H9 (cell line): ENCODE results near the gene RBM22. TPM values are rescaled to one million over a fixed set of nuclear protein-coding genes. Genes with fewer than 3 reads are reported as not detected.
A peak's percentile ranks its signal among the peaks of the same experiment; 100 is the strongest.

Experiments
- DNase-seq: peaks from one replicate; pipeline ENCODE4 v3.0.0-alpha.2; 2017
- H2AFZ ChIP-seq: one replicate; pipeline ENCODE4 v1.6.1; 2013; ENCODE audit warnings: mild to moderate bottlenecking, low read length, control low read depth, moderate library complexity
- H2AK5ac ChIP-seq: 2 replicates; pipeline ENCODE4 v1.6.1; 2013; ENCODE audit warnings: low read length, control low read depth, mixed read lengths; ENCODE audit not compliant: insufficient read length
- H2BK120ac ChIP-seq: one replicate; pipeline ENCODE4 v1.6.1; 2013; ENCODE audit warnings: low read depth, mild to moderate bottlenecking, low read length, control low read depth, inconsistent platforms; ENCODE audit not compliant: poor library complexity, severe bottlenecking
- H2BK12ac ChIP-seq: 2 replicates; pipeline ENCODE4 v1.6.1; 2013; ENCODE audit warnings: low read length, control low read depth, mixed read lengths, low read depth; ENCODE audit not compliant: insufficient read length
- H2BK15ac ChIP-seq: 2 replicates; pipeline ENCODE4 v1.6.1; 2013; ENCODE audit warnings: low read depth, low read length, control low read depth
- H2BK20ac ChIP-seq: one replicate; pipeline ENCODE4 v1.6.1; 2013; ENCODE audit warnings: low read depth, mild to moderate bottlenecking, low read length, control low read depth, inconsistent platforms; ENCODE audit not compliant: poor library complexity, severe bottlenecking
- H2BK5ac ChIP-seq: 2 replicates; pipeline ENCODE4 v1.6.1; 2013; ENCODE audit warnings: low read length, control low read depth, mixed read lengths; ENCODE audit not compliant: insufficient read length
- H3K14ac ChIP-seq: 2 replicates; pipeline ENCODE4 v1.6.1; 2013; ENCODE audit warnings: low read length, control low read depth; ENCODE audit not compliant: insufficient read depth
- H3K18ac ChIP-seq: 2 replicates; pipeline ENCODE4 v1.6.1; 2013; ENCODE audit warnings: low read depth, mild to moderate bottlenecking, mixed read lengths, low read length, control low read depth; ENCODE audit not compliant: insufficient read length
- H3K23ac ChIP-seq: 2 replicates; pipeline ENCODE4 v1.6.1; 2013; ENCODE audit warnings: low read length, control low read depth, mixed read lengths, low read depth; ENCODE audit not compliant: insufficient read length
- H3K23me2 ChIP-seq: 2 replicates; pipeline ENCODE4 v1.6.1; 2013; ENCODE audit warnings: low read depth, mild to moderate bottlenecking, mixed read lengths, low read length, control low read depth; ENCODE audit not compliant: insufficient read length, poor library complexity, severe bottlenecking
- H3K27ac ChIP-seq: 2 replicates; pipeline ENCODE4 v1.5.1; 2013; ENCODE audit warnings: low read length, control low read depth, mixed read lengths, low read depth; ENCODE audit not compliant: insufficient read length
- H3K27me3 ChIP-seq: 2 replicates; pipeline ENCODE4 v1.6.1; 2013; ENCODE audit warnings: low read length, control low read depth, inconsistent platforms; ENCODE audit not compliant: insufficient read depth
- H3K4ac ChIP-seq: 2 replicates; pipeline ENCODE4 v1.6.1; 2013; ENCODE audit warnings: low read depth, mild to moderate bottlenecking, control low read depth, inconsistent platforms, low read length, moderate library complexity
- H3K4me1 ChIP-seq: 2 replicates; pipeline ENCODE4 v1.6.1; 2013; ENCODE audit warnings: low read length, control low read depth, inconsistent platforms; ENCODE audit not compliant: insufficient read depth
- H3K4me2 ChIP-seq: 2 replicates; pipeline ENCODE4 v1.6.1; 2013; ENCODE audit warnings: low read length, control low read depth, mixed read lengths; ENCODE audit not compliant: insufficient read length, insufficient read depth
- H3K56ac ChIP-seq: 2 replicates; pipeline ENCODE4 v1.6.1; 2013; ENCODE audit warnings: low read depth, mild to moderate bottlenecking, mixed read lengths, low read length, control low read depth; ENCODE audit not compliant: insufficient read length
- H3K79me1 ChIP-seq: 2 replicates; pipeline ENCODE4 v1.6.1; 2013; ENCODE audit warnings: low read depth, mild to moderate bottlenecking, moderate library complexity, low read length, control low read depth, inconsistent platforms; ENCODE audit not compliant: insufficient read depth, poor library complexity, severe bottlenecking
- H3K79me2 ChIP-seq: 2 replicates; pipeline ENCODE4 v1.6.1; 2013; ENCODE audit warnings: low read length, control low read depth, inconsistent platforms; ENCODE audit not compliant: insufficient read depth
- H3K9ac ChIP-seq: 2 replicates; pipeline ENCODE4 v1.6.1; 2013; ENCODE audit warnings: low read length, control low read depth, mixed read lengths; ENCODE audit not compliant: insufficient read length; ENCODE audit errors: extremely low read depth
- H3K9me3 ChIP-seq: one replicate; pipeline ENCODE4 v1.6.1; 2013; ENCODE audit warnings: low read depth, low read length, inconsistent platforms; ENCODE audit not compliant: control insufficient read depth
- H3T11ph ChIP-seq: one replicate; pipeline ENCODE4 v1.6.1; 2013; ENCODE audit warnings: mild to moderate bottlenecking, low read length, control low read depth, inconsistent platforms
- H4K20me1 ChIP-seq: one replicate; pipeline ENCODE4 v1.6.1; 2013; ENCODE audit not compliant: control insufficient read depth, insufficient read length, insufficient read depth
- H4K5ac ChIP-seq: 2 replicates; pipeline ENCODE4 v1.6.1; 2013; ENCODE audit warnings: low read depth, mild to moderate bottlenecking, mixed read lengths, low read length, control low read depth; ENCODE audit not compliant: insufficient read length
- H4K8ac ChIP-seq: replicated peaks from 2 replicates; pipeline ENCODE4 v1.6.1; 2013; ENCODE audit warnings: low read length, control low read depth, mixed read lengths, low read depth; ENCODE audit not compliant: insufficient read length
- H4K91ac ChIP-seq: 2 replicates; pipeline ENCODE4 v1.6.1; 2013; ENCODE audit warnings: low read depth, mild to moderate bottlenecking, moderate library complexity, mixed read lengths, low read length, control low read depth; ENCODE audit not compliant: insufficient read length
- H3K27ac Mint-ChIP-seq, 3 experiments: 2 replicates in 2 of 3; 3 replicates in 1 of 3; pipeline ENCODE4 v1.8.0; 2020 to 2021; ENCODE audit warnings: mixed read lengths in 3 of 3, mild to moderate bottlenecking in 1 of 3, moderate library complexity in 1 of 3
- H3K27me3 Mint-ChIP-seq: 2 replicates; pipeline ENCODE4 v1.8.0; 2021; ENCODE audit warnings: low read depth, mild to moderate bottlenecking, moderate library complexity, mixed read lengths
- H3K36me3 Mint-ChIP-seq, 3 experiments: 2 replicates in 2 of 3; 3 replicates in 1 of 3; pipeline ENCODE4 v1.8.0; 2020 to 2021; ENCODE audit warnings: low read depth in 3 of 3, mixed read lengths in 3 of 3; ENCODE audit not compliant: insufficient read depth in 1 of 3
- H3K4me1 Mint-ChIP-seq, 2 experiments: 2 replicates each; pipeline ENCODE4 v1.8.0; 2020; ENCODE audit warnings: mixed read lengths in 2 of 2
- H3K4me3 Mint-ChIP-seq, 2 experiments: 2 replicates in 1 of 2; 3 replicates in 1 of 2; pipeline ENCODE4 v1.8.0; 2020 to 2021; ENCODE audit warnings: mild to moderate bottlenecking in 2 of 2, mixed read lengths in 2 of 2, moderate library complexity in 1 of 2
- H3K9me3 Mint-ChIP-seq, 2 experiments: 2 replicates in 1 of 2; 3 replicates in 1 of 2; pipeline ENCODE4 v1.8.0; 2020; ENCODE audit warnings: mild to moderate bottlenecking in 2 of 2, mixed read lengths in 2 of 2, moderate library complexity in 1 of 2
- WGBS: extraction: QIAGEN DNeasy Blood & Tissue Kit; methylation state at CpG from one replicate; pipeline ENCODE4 v1.1.7; 2013; ENCODE audit warnings: missing lambda C conversion rate, low lambda C conversion rate, mixed read lengths; ENCODE audit not compliant: insufficient read length; ENCODE audit errors: extremely low coverage; 5-methylcytosine and 5-hydroxymethylcytosine counted together
- total RNA-seq: library from RNA; stranded (reverse); gene quantifications from 2 replicates; pipeline ENCODE4 v1.2.1, GENCODE V29; 2021
- TF ChIP-seq, protein P1 (sequence below): fragments of 200-600 bp; sonication (generic); conservative IDR thresholded peaks from 3 replicates; pipeline ENCODE4 v1.8.0; 2021; ENCODE audit warnings: antibody characterized with exemption, mild to moderate bottlenecking

RBM22 gene
- total RNA-seq, 1 experiment from 2014 or later: 47.0 TPM

DNA sequence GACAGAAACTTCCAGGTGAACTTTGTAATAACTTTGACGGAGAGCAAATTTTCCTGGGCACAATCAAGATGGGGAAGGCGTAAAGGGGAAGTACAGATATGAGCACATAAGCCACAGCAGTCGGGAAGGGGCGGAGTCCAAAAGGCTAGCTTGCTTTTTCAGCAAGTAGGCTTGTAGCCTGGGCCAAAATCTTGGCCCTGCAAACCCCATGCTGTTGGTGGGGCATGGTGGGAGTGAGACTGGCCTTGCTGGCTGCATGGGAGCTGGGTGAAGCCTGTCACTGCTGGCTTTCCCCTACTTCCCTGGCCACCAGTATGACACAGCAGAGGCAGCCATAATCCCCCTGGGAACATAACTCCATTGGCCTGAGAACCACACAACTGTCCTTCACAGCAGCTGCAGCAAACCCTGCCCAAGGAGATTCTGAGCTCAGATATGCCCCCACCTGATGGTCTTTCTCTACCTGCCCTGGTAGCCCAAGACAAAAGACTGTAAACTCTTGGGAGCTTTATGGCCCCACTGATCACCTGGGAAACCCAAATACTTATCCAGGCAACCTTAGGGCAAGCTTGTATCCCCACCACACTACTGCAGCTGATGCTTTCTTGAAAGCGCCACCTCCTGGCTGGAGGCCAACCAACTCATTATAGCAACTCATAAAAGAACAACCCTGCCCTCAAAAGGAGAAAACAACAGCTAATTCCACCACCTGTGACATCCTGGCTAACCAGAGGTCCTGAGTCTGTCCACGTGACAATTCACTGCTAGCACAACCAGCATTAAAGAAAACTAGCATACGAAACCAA lies 33.9 kb upstream of the RBM22 start:
- no peak overlapping the region for H3K4me3 Mint-ChIP-seq
- Histone ChIP-seq H3K9ac (no peak overlapping the region), H3K4me2 (no peak overlapping the region), H3K56ac (no peak overlapping the region), H3K14ac (no peak overlapping the region), H3K27ac (no peak overlapping the region), H3K18ac (no peak overlapping the region), H2AK5ac (no peak overlapping the region), H3K79me1 (peaks cover 4% of the 10 kb centered on the region), H3T11ph (no peak overlapping the region), H2BK12ac (no peak overlapping the region), H2AFZ (no peak overlapping the region), H2BK5ac (no peak overlapping the region), H3K79me2 (peaks cover 3% of the 10 kb centered on the region; the same call in 1 of the 2 replicates), H3K9me3 (no peaks in the 10 kb centered on the region), H3K23me2 (no peaks in the 10 kb centered on the region), H2BK20ac (no peak overlapping the region), H3K4ac (no peak overlapping the region; the same call in 1 of the 2 replicates), H4K91ac (no peak overlapping the region), H3K4me1 (peaks cover 2% of the 10 kb centered on the region; the same call in 1 of the 2 replicates), H4K8ac (no peak overlapping the region), H2BK120ac (no peak overlapping the region), H3K27me3 (no peaks in the 10 kb centered on the region), H3K23ac (no peak overlapping the region), H4K5ac (no peak overlapping the region), H2BK15ac (no peak overlapping the region), H4K20me1 (no peaks in the 10 kb centered on the region)
- peaks cover 36 to 55% (median 53%) of the 10 kb centered on the region in 3 experiments; a peak in 6 of 7 replicates for H3K36me3 Mint-ChIP-seq
- no peak for DNase-seq
- H3K27me3 Mint-ChIP-seq: no peaks in the 10 kb centered on the region
- peaks cover 33 to 38% of the 10 kb centered on the region in 2 experiments for H3K4me1 Mint-ChIP-seq
- H3K9me3 Mint-ChIP-seq: peaks cover 8 to 15% of the 10 kb centered on the region in 2 experiments; a peak in 4 of 5 replicates
- peak overlapping the region in 2 of 3 experiments; percentile 24 to 92; a peak in 5 of 7 replicates for H3K27ac Mint-ChIP-seq
- TF ChIP-seq, protein P1, sequence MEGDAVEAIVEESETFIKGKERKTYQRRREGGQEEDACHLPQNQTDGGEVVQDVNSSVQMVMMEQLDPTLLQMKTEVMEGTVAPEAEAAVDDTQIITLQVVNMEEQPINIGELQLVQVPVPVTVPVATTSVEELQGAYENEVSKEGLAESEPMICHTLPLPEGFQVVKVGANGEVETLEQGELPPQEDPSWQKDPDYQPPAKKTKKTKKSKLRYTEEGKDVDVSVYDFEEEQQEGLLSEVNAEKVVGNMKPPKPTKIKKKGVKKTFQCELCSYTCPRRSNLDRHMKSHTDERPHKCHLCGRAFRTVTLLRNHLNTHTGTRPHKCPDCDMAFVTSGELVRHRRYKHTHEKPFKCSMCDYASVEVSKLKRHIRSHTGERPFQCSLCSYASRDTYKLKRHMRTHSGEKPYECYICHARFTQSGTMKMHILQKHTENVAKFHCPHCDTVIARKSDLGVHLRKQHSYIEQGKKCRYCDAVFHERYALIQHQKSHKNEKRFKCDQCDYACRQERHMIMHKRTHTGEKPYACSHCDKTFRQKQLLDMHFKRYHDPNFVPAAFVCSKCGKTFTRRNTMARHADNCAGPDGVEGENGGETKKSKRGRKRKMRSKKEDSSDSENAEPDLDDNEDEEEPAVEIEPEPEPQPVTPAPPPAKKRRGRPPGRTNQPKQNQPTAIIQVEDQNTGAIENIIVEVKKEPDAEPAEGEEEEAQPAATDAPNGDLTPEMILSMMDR: peak; percentile 27; the same call in 2 of the 3 replicates
- no CpG with 5 or more reads among the region's 7 CpGs for WGBS
